Astrocyte (in vitro differentiated cells and primary cell): Measurements from ENCODE around the gene NEK9. TPM values are rescaled to one million over a fixed set of nuclear protein-coding genes. Genes with fewer than 3 reads are reported as not detected.

ENCODE experiments used
- DNase-seq: peaks from one replicate; pipeline ENCODE4 v3.0.0-alpha.2; 2010; ENCODE audit warnings: low read depth
- FAIRE-seq: peaks from 2 replicates; lab custom pipeline; 2011; peaks lifted over from hg19 to GRCh38; lab: Jason Lieb, UNC
- H2AFZ ChIP-seq: 2 replicates; pipeline ENCODE4 v1.6.0; 2012; ENCODE audit warnings: low read depth, low read length, inconsistent platforms
- H3K27ac ChIP-seq: 2 replicates; pipeline ENCODE4 v1.5.1; 2011; ENCODE audit warnings: low read depth, low read length, inconsistent platforms
- H3K27me3 ChIP-seq: 2 replicates; pipeline ENCODE4 v1.6.0; 2011; ENCODE audit warnings: low read length, inconsistent platforms; ENCODE audit not compliant: insufficient read depth
- H3K36me3 ChIP-seq: 2 replicates; pipeline ENCODE4 v1.5.1; 2011; ENCODE audit warnings: low read length, inconsistent platforms; ENCODE audit not compliant: insufficient read depth
- H3K4me1 ChIP-seq: 2 replicates; pipeline ENCODE4 v1.5.1; 2011; ENCODE audit warnings: low read length, inconsistent platforms; ENCODE audit not compliant: insufficient read depth
- H3K4me2 ChIP-seq: 2 replicates; pipeline ENCODE4 v1.6.0; 2012; ENCODE audit warnings: low read length, inconsistent platforms
- H3K4me3 ChIP-seq: 2 replicates; pipeline ENCODE4 v1.5.1; 2011; ENCODE audit warnings: low read depth, mild to moderate bottlenecking, low read length, inconsistent platforms; ENCODE audit not compliant: insufficient read depth
- H3K79me2 ChIP-seq: 2 replicates; pipeline ENCODE4 v1.6.0; 2012; ENCODE audit warnings: mild to moderate bottlenecking, low read length, inconsistent platforms; ENCODE audit not compliant: insufficient read depth
- H3K9ac ChIP-seq: 2 replicates; pipeline ENCODE4 v1.6.0; 2012; ENCODE audit warnings: mild to moderate bottlenecking, low read length, inconsistent platforms
- H3K9me3 ChIP-seq: 2 replicates; pipeline ENCODE4 v1.5.1; 2012; ENCODE audit warnings: low read depth, mild to moderate bottlenecking, low read length, inconsistent platforms; ENCODE audit not compliant: insufficient read depth
- H4K20me1 ChIP-seq: 2 replicates; pipeline ENCODE4 v1.6.0; 2012; ENCODE audit warnings: low read length, inconsistent platforms; ENCODE audit not compliant: insufficient read depth
- H3K27ac Mint-ChIP-seq: one replicate; pipeline ENCODE4 v1.8.0; 2021; ENCODE audit warnings: mild to moderate bottlenecking, mixed read lengths; ENCODE audit not compliant: unreplicated experiment
- H3K27me3 Mint-ChIP-seq: one replicate; pipeline ENCODE4 v1.8.0; 2021; ENCODE audit warnings: low read depth, mixed read lengths; ENCODE audit not compliant: unreplicated experiment
- H3K36me3 Mint-ChIP-seq: one replicate; pipeline ENCODE4 v1.8.0; 2021; ENCODE audit warnings: low read depth, mixed read lengths; ENCODE audit not compliant: unreplicated experiment
- H3K4me1 Mint-ChIP-seq: one replicate; pipeline ENCODE4 v1.8.0; 2021; ENCODE audit warnings: low read depth, mixed read lengths; ENCODE audit not compliant: unreplicated experiment
- H3K4me3 Mint-ChIP-seq: one replicate; pipeline ENCODE4 v1.8.0; 2021; ENCODE audit warnings: mild to moderate bottlenecking, moderate library complexity, mixed read lengths; ENCODE audit not compliant: unreplicated experiment
- H3K9me3 Mint-ChIP-seq: one replicate; pipeline ENCODE4 v1.8.0; 2021; ENCODE audit warnings: mild to moderate bottlenecking, mixed read lengths; ENCODE audit not compliant: unreplicated experiment
- EZH2 ChIP-seq: IDR thresholded peaks from 2 replicates; pipeline ENCODE4 v1.6.1; 2012; ENCODE audit warnings: mild to moderate bottlenecking, low read length, inconsistent platforms; ENCODE audit not compliant: insufficient read depth
- total RNA-seq: library from RNA; stranded (reverse); gene quantifications from 2 replicates; pipeline ENCODE4 v1.2.1, GENCODE V29; 2021
- TF ChIP-seq, protein P1 (sequence below): IDR thresholded peaks from 2 replicates; pipeline ENCODE4 v1.5.1; 2011; ENCODE audit warnings: low read depth, mild to moderate bottlenecking, inconsistent platforms, low read length, moderate library complexity; ENCODE audit not compliant: insufficient read depth

NEK9 gene
- total RNA-seq, 1 donor from 2014 or later: 45.2 TPM

DNA sequence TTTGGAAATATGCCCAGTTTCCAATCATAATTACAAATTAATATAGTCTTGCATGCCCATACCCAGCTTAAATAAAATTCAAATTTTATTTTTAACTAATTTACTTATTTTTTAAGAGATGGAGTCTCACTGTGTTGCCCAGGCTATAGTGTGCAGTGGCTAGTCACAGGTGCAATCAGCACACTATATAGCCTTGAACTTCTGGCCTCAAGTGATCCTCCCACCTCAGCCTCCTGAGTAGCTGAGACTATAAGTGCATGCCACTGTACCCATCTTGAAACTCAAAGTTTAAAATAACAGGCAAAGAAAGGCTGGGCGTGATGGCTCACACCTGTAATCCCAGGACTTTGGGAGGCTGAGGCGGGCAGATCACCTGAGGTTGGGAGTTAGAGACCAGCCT is 85.9 kb downstream of the NEK9 start:
- Mint-ChIP-seq H3K27me3 (no peaks in the 10 kb centered on the region), H3K4me1 (peaks cover 19% of the 10 kb centered on the region), H3K9me3 (no peaks in the 10 kb centered on the region), H3K27ac (no peak overlapping the region), H3K36me3 (peaks cover 15% of the 10 kb centered on the region), H3K4me3 (no peak overlapping the region)
- Histone ChIP-seq H3K9ac (no peak overlapping the region), H3K36me3 (no peaks in the 10 kb centered on the region), H3K4me2 (no peak overlapping the region), H3K79me2 (peaks cover 5% of the 10 kb centered on the region), H3K4me1 (peaks cover 12% of the 10 kb centered on the region), H2AFZ (no peak overlapping the region), H4K20me1 (no peaks in the 10 kb centered on the region), H3K27me3 (no peaks in the 10 kb centered on the region), H3K9me3 (no peaks in the 10 kb centered on the region), H3K4me3 (no peak overlapping the region), H3K27ac (no peak overlapping the region)
- TF ChIP-seq, protein P1, sequence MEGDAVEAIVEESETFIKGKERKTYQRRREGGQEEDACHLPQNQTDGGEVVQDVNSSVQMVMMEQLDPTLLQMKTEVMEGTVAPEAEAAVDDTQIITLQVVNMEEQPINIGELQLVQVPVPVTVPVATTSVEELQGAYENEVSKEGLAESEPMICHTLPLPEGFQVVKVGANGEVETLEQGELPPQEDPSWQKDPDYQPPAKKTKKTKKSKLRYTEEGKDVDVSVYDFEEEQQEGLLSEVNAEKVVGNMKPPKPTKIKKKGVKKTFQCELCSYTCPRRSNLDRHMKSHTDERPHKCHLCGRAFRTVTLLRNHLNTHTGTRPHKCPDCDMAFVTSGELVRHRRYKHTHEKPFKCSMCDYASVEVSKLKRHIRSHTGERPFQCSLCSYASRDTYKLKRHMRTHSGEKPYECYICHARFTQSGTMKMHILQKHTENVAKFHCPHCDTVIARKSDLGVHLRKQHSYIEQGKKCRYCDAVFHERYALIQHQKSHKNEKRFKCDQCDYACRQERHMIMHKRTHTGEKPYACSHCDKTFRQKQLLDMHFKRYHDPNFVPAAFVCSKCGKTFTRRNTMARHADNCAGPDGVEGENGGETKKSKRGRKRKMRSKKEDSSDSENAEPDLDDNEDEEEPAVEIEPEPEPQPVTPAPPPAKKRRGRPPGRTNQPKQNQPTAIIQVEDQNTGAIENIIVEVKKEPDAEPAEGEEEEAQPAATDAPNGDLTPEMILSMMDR: no peak
- no peak for TF ChIP-seq EZH2
- DNase-seq (no peak), FAIRE-seq (no peak)

DNA sequence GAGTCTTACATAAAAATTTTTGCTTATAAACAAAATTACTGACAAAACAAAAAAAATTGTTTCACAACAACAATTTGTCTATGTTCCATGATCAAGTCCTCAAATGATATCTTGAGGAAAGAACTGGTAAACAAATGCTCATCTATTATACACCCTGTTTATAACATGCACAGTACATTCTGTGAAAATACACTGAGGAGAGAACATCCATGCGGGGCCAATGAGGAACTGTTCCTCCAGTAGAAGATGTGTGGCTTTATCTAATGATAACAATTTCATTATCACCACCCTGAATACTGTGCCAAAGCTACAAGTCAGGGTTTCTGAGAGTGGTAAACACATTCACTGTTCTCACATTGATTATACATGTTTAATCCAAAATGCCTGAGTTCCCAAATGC is 86.3 kb downstream of the NEK9 start:
- Histone ChIP-seq H3K36me3 (no peaks in the 10 kb centered on the region), H3K27ac (no peak overlapping the region), H4K20me1 (no peaks in the 10 kb centered on the region), H3K79me2 (peaks cover 5% of the 10 kb centered on the region), H3K9ac (no peak overlapping the region), H3K4me2 (no peak overlapping the region), H3K27me3 (no peaks in the 10 kb centered on the region), H3K4me1 (peaks cover 12% of the 10 kb centered on the region), H2AFZ (no peak overlapping the region), H3K9me3 (no peaks in the 10 kb centered on the region), H3K4me3 (no peak overlapping the region)
- TF ChIP-seq, protein P1: no peak
- TF ChIP-seq EZH2: no peak
- peaks cover 19% of the 10 kb centered on the region for H3K4me1 Mint-ChIP-seq
- H3K27me3 Mint-ChIP-seq: no peaks in the 10 kb centered on the region
- H3K36me3 Mint-ChIP-seq: peaks cover 15% of the 10 kb centered on the region
- H3K9me3 Mint-ChIP-seq: no peaks in the 10 kb centered on the region
- DNase-seq (no peak), FAIRE-seq (no peak)
- H3K27ac Mint-ChIP-seq: no peak overlapping the region
- H3K4me3 Mint-ChIP-seq: no peak overlapping the region

DNA sequence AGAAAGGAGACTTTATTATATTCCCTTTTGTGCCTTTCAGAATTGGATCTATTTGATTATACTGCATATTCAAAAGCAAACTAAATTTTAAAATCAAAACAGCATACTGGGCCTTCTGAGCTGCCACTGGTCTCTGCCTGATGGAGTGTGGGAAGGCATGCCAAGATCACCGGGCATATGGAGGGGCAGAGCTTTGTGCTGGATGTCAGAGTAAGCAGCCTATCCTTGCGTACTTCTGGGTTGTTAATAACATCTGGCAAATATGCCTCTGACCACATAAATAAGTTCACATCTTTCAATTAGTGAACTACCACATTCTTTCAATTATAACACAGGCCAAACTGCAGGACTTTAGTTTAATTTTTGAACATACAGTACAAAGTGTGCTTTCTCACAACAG is 93.9 kb downstream of the NEK9 start:
- Mint-ChIP-seq H3K9me3 (no peaks in the 10 kb centered on the region), H3K27ac (no peak overlapping the region), H3K4me1 (no peaks in the 10 kb centered on the region), H3K36me3 (peaks cover 17% of the 10 kb centered on the region), H3K4me3 (no peak overlapping the region), H3K27me3 (no peaks in the 10 kb centered on the region)
- no peaks in the 10 kb centered on the region for H3K79me2 ChIP-seq
- no peaks in the 10 kb centered on the region for H3K9me3 ChIP-seq
- H2AFZ ChIP-seq: no peak overlapping the region
- TF ChIP-seq, protein P1: no peak
- no peak for TF ChIP-seq EZH2
- H3K9ac ChIP-seq: no peak overlapping the region
- no peak overlapping the region for H3K27ac ChIP-seq
- H3K4me1 ChIP-seq: no peaks in the 10 kb centered on the region
- no peak overlapping the region for H3K4me2 ChIP-seq
- H3K4me3 ChIP-seq: no peak overlapping the region
- H3K36me3 ChIP-seq: peaks cover 12% of the 10 kb centered on the region
- H4K20me1 ChIP-seq: no peaks in the 10 kb centered on the region
- DNase-seq (no peak), FAIRE-seq (no peak)
- no peaks in the 10 kb centered on the region for H3K27me3 ChIP-seq
